H1 (cell line): ENCODE data around the gene LRG1. TPM values are rescaled to one million over a fixed set of nuclear protein-coding genes. Genes with fewer than 3 reads are reported as not detected.

ENCODE experiments used
- CTCF ChIA-PET: fragments of 300-600 bp; sonication (Branson Sonifier 250); formaldehyde crosslinking; loops from one replicate; lab custom pipeline; 2021; ENCODE audit not compliant: partially characterized antibody; lab: Charles Lee
- POLR2A ChIA-PET: fragments of 300-600 bp; sonication (Branson Sonifier 250); formaldehyde crosslinking; loops from one replicate; lab custom pipeline; 2021; ENCODE audit warnings: inconsistent platforms; ENCODE audit not compliant: partially characterized antibody; lab: Charles Lee
- DNase-seq, 2 experiments: peaks; one replicate each; pipeline versions ENCODE4 v3.0.0 to v3.0.0-alpha.2; 2010 to 2022; ENCODE audit warnings: low spot score in 2 of 2, low read depth in 1 of 2, mixed read lengths in 1 of 2
- FAIRE-seq: peaks from 2 replicates; lab custom pipeline; 2011; peaks lifted over from hg19 to GRCh38; lab: Jason Lieb, UNC
- H2AFZ ChIP-seq: 2 replicates; pipeline ENCODE4 v1.8.1; 2012; ENCODE audit warnings: low read length, inconsistent platforms
- H2AK5ac ChIP-seq: 2 replicates; pipeline ENCODE4 v1.6.1; 2013; ENCODE audit warnings: low read depth, low read length
- H2BK120ac ChIP-seq: replicated peaks from 2 replicates; pipeline ENCODE3; 2013; ENCODE audit warnings: low read depth, low read length, inconsistent platforms
- H2BK12ac ChIP-seq: 2 replicates; pipeline ENCODE4 v1.6.1; 2013; ENCODE audit warnings: low read depth, low read length
- H2BK15ac ChIP-seq: 2 replicates; pipeline ENCODE4 v1.6.1; 2013; ENCODE audit warnings: low read length
- H2BK20ac ChIP-seq: 2 replicates; pipeline ENCODE4 v1.6.1; 2013; ENCODE audit warnings: low read length
- H2BK5ac ChIP-seq: 2 replicates; pipeline ENCODE4 v1.6.1; 2013; ENCODE audit warnings: low read depth, low read length
- H3K14ac ChIP-seq: 2 replicates; pipeline ENCODE4 v1.6.1; 2013; ENCODE audit warnings: inconsistent platforms; ENCODE audit not compliant: insufficient read length
- H3K18ac ChIP-seq: 2 replicates; pipeline ENCODE4 v1.6.1; 2013; ENCODE audit warnings: low read length; ENCODE audit errors: extremely low read depth
- H3K23ac ChIP-seq: 2 replicates; pipeline ENCODE4 v1.6.1; 2013; ENCODE audit warnings: inconsistent platforms; ENCODE audit not compliant: insufficient read length
- H3K23me2 ChIP-seq: 2 replicates; pipeline ENCODE4 v1.6.1; 2013; ENCODE audit warnings: low read depth, low read length
- H3K27ac ChIP-seq: 2 replicates; pipeline ENCODE4 v1.6.1; 2011; ENCODE audit warnings: low read depth, low read length, inconsistent platforms
- H3K27me3 ChIP-seq, 4 experiments: replicated peaks in 1 of 4; 1 replicate in 1 of 4; 2 replicates in 3 of 4; pipeline versions ENCODE4 v1.6.1 to v1.8.1; 2011 to 2013; ENCODE audit warnings: low read length in 3 of 4, mild to moderate bottlenecking in 3 of 4, inconsistent platforms in 2 of 4, mixed read lengths in 2 of 4, moderate library complexity in 1 of 4; ENCODE audit not compliant: control insufficient read depth in 3 of 4, insufficient read depth in 3 of 4; ENCODE audit errors: extremely low read depth in 1 of 4
- H3K36me3 ChIP-seq, 4 experiments: 2 replicates each; pipeline versions ENCODE4 v1.6.1 to v1.8.1; 2011 to 2013; ENCODE audit warnings: mild to moderate bottlenecking in 4 of 4, low read length in 3 of 4, moderate library complexity in 2 of 4, control low read depth in 1 of 4, inconsistent platforms in 1 of 4; ENCODE audit not compliant: insufficient read depth in 4 of 4, control insufficient read depth in 2 of 4
- H3K4ac ChIP-seq: replicated peaks from 2 replicates; pipeline ENCODE3; 2013; ENCODE audit warnings: low read length, low read depth, mixed read lengths, inconsistent platforms; ENCODE audit not compliant: insufficient read length
- H3K4me1 ChIP-seq, 4 experiments: replicated peaks in 1 of 4; 1 replicate in 1 of 4; 2 replicates in 3 of 4; pipeline versions ENCODE4 v1.6.1 to v1.8.1; 2011 to 2013; ENCODE audit warnings: low read length in 3 of 4, inconsistent platforms in 2 of 4, mixed read lengths in 1 of 4; ENCODE audit not compliant: insufficient read depth in 4 of 4, control insufficient read depth in 3 of 4
- H3K4me2 ChIP-seq, 2 experiments: 2 replicates each; pipeline versions ENCODE4 v1.6.1 to v1.8.1; 2011 to 2013; ENCODE audit warnings: low read depth in 2 of 2, low read length in 2 of 2, control low read depth in 1 of 2, inconsistent platforms in 1 of 2, mild to moderate bottlenecking in 1 of 2; ENCODE audit not compliant: insufficient read depth in 1 of 2
- H3K4me3 ChIP-seq, 4 experiments: fragments of 200-600, 300-600 bp in 1 of 4; sonication (generic), shearing (Covaris generic), sonication (Bioruptor Twin) in 1 of 4; 2 replicates each; pipeline versions ENCODE4 v1.5.1 to v1.8.1; 2011 to 2016; ENCODE audit warnings: low read length in 4 of 4, low read depth in 3 of 4, control low read depth in 2 of 4, inconsistent platforms in 2 of 4, mild to moderate bottlenecking in 2 of 4, mixed read lengths in 1 of 4, moderate library complexity in 1 of 4; ENCODE audit not compliant: insufficient read depth in 2 of 4; ENCODE audit errors: extremely low read depth in 1 of 4
- H3K56ac ChIP-seq: replicated peaks from 2 replicates; pipeline ENCODE3; 2013; ENCODE audit warnings: low read depth, mild to moderate bottlenecking, mixed read lengths, low read length, inconsistent platforms; ENCODE audit not compliant: insufficient read length
- H3K79me1 ChIP-seq: 2 replicates; pipeline ENCODE4 v1.6.1; 2013; ENCODE audit warnings: low read depth, low read length, control low read depth
- H3K79me2 ChIP-seq, 2 experiments: 2 replicates each; pipeline versions ENCODE4 v1.6.1 to v1.8.1; 2012 to 2013; ENCODE audit warnings: low read length in 2 of 2, mild to moderate bottlenecking in 2 of 2, inconsistent platforms in 1 of 2; ENCODE audit not compliant: insufficient read depth in 2 of 2, control insufficient read depth in 1 of 2
- H3K9ac ChIP-seq, 4 experiments: replicated peaks in 1 of 4; 1 replicate in 1 of 4; 2 replicates in 3 of 4; pipeline versions ENCODE4 v1.6.1 to v1.8.1; 2011 to 2013; ENCODE audit warnings: low read depth in 3 of 4, low read length in 3 of 4, control low read depth in 2 of 4, mild to moderate bottlenecking in 2 of 4, moderate library complexity in 2 of 4, inconsistent platforms in 1 of 4; ENCODE audit errors: extremely low read depth in 1 of 4
- H3K9me3 ChIP-seq, 2 experiments: 2 replicates each; pipeline versions ENCODE4 v1.6.1 to v1.8.1; 2012 to 2013; ENCODE audit warnings: mild to moderate bottlenecking in 2 of 2, moderate library complexity in 2 of 2, control low read depth in 1 of 2, inconsistent platforms in 1 of 2, low read depth in 1 of 2, low read length in 1 of 2, mixed read lengths in 1 of 2; ENCODE audit not compliant: insufficient read depth in 2 of 2
- H4K20me1 ChIP-seq, 2 experiments: replicated peaks in 1 of 2; 2 replicates each; pipeline versions ENCODE3 to v1.8.1; 2011 to 2013; ENCODE audit warnings: inconsistent platforms in 2 of 2, low read length in 2 of 2, mild to moderate bottlenecking in 1 of 2; ENCODE audit not compliant: insufficient read depth in 2 of 2, control insufficient read depth in 1 of 2
- H4K5ac ChIP-seq: 2 replicates; pipeline ENCODE4 v1.6.1; 2013; ENCODE audit warnings: low read length, low read depth, mixed read lengths, inconsistent platforms; ENCODE audit not compliant: insufficient read length
- H4K8ac ChIP-seq: 2 replicates; pipeline ENCODE4 v1.8.0; 2013; ENCODE audit warnings: mild to moderate bottlenecking, moderate library complexity, low read length, inconsistent platforms; ENCODE audit not compliant: insufficient read depth; ENCODE audit errors: extremely low read depth
- H4K91ac ChIP-seq: replicated peaks from 2 replicates; pipeline ENCODE3; 2013; ENCODE audit warnings: low read length, mixed read lengths, inconsistent platforms; ENCODE audit not compliant: insufficient read length
- CBX5 ChIP-seq: fragments of 300-800, 300-1000 bp; sonication (generic); IDR thresholded peaks from 2 replicates; pipeline ENCODE4 v1.7.1; 2016; ENCODE audit warnings: antibody characterized with exemption, low read length, low read depth
- CEBPB ChIP-seq: IDR thresholded peaks from 2 replicates; pipeline ENCODE4 v1.6.1; 2012; ENCODE audit warnings: low read depth, low read length
- CREB1 ChIP-seq: IDR thresholded peaks from 2 replicates; pipeline ENCODE4 v1.6.1; 2012; ENCODE audit warnings: inconsistent platforms
- FOSL1 ChIP-seq: IDR thresholded peaks from 2 replicates; pipeline ENCODE4 v1.6.1; 2011; ENCODE audit warnings: mild to moderate bottlenecking, low read depth, low read length, moderate library complexity; ENCODE audit not compliant: insufficient read depth
- POLR2A ChIP-seq, 2 experiments: IDR thresholded peaks; 1 replicate in 1 of 2; 2 replicates in 1 of 2; pipeline ENCODE4 v1.6.1; 2011; ENCODE audit warnings: low read depth in 2 of 2, low read length in 2 of 2, mild to moderate bottlenecking in 2 of 2; ENCODE audit errors: control extremely low read depth in 1 of 2
- RAD21 ChIP-seq, 2 experiments: IDR thresholded peaks in 1 of 2; conservative IDR thresholded peaks in 1 of 2; 2 replicates each; pipeline ENCODE4 v1.6.1; 2011; ENCODE audit warnings: low read depth in 2 of 2, low read length in 2 of 2, improper control_type of control experiment in 1 of 2, inconsistent platforms in 1 of 2, mild to moderate bottlenecking in 1 of 2, moderate library complexity in 1 of 2
- SIRT6 ChIP-seq: IDR thresholded peaks from one replicate; pipeline ENCODE4 v1.7.1; 2012; ENCODE audit warnings: low read length, inconsistent platforms
- TAF7 ChIP-seq: optimal IDR thresholded peaks from 2 replicates; pipeline ENCODE3; 2011; ENCODE audit warnings: low read depth, mild to moderate bottlenecking, inconsistent platforms, low read length, moderate library complexity, borderline replicate concordance
- TBP ChIP-seq: IDR thresholded peaks from 2 replicates; pipeline ENCODE4 v1.6.1; 2011; ENCODE audit warnings: low read depth, low read length, improper control_type of control experiment
- WGBS, 2 experiments: shearing (Covaris generic) in 1 of 2; methylation state at CpG; one replicate each; pipeline versions ENCODE4 v1.1.6 to v1.1.7; 2013 to 2015; ENCODE audit warnings: low lambda C conversion rate in 2 of 2, mixed read lengths in 2 of 2, inconsistent platforms in 1 of 2, low coverage in 1 of 2, missing lambda C conversion rate in 1 of 2; ENCODE audit not compliant: insufficient replicate concordance in 2 of 2, insufficient coverage in 1 of 2, insufficient read length in 1 of 2; ENCODE audit errors: extremely low coverage in 1 of 2, missing lambda C conversion rate in 1 of 2; 5-methylcytosine and 5-hydroxymethylcytosine counted together
- polyA plus RNA-seq, 7 experiments: library from polyadenylated mRNA; depleted of rRNA in 3 of 7; stranded (reverse) in 5 of 7; unstranded in 2 of 7; fragments of >200 nt in 5 of 7; fragments of 200-250 nt in 2 of 7; gene quantifications; 1 replicate in 5 of 7; 2 replicates in 1 of 7; 4 replicates in 1 of 7; pipeline versions ENCODE4 v1.2.1 to v1.2.3, GENCODE V29; 2011 to 2013; ENCODE audit warnings: missing spikeins in 2 of 7, mixed read lengths in 2 of 7
- total RNA-seq: library from RNA; stranded (reverse); fragmentation: NEBNext Ultra II Directional; extraction: Animal tissue kit (Norgen Biotek cat#: 25700); gene quantifications from 2 replicates; pipeline ENCODE4 v1.2.1, GENCODE V29; 2021

The LRG1 gene
- total and polyA plus RNA-seq, 2 of the 8 experiments (the other 6 are each of a cell fraction or from before 2014, with no cell fraction given), result 0.48 to 0.79 TPM

DNA sequence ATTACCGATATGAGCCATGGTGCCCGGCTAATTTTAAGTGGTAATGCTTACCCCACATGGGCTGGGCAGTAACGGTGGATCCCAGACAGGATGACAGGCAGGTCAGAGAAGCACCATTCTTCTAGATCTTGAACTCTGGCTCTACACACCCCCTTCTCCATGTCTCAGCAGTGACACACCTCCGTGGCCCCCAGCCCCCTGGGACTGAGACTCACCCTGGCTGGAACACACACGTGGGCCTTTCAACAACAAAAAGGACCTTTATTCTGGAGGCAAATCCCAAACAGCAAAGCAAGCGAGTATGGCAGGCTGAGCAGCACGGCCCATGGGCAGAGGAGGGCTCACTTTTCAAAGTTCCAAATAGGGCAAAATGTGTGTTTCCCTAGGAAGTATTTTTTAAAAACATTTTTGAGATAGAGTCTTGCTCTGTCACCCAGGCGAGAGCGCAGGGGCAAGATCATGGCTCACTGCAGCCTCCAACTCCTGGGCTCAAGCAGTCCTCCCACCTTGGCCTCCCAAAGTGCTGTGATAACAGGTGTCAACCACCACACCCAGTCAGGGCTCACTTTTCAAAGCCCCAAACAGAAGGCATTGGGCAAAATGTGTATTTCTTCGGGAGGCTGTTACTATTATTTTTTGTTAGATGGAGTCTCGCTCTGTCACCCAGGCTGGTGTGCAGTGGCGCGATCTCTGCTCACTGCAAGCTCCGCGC, 17.4 kb downstream of the LRG1 start:
- H3K23me2 ChIP-seq, result no peaks in the 10 kb centered on the region
- no peak overlapping the region for H4K8ac ChIP-seq
- no peaks in the 10 kb centered on the region for H3K79me2 ChIP-seq
- no peaks in the 10 kb centered on the region for H3K79me1 ChIP-seq
- H3K36me3 ChIP-seq, result no peaks in the 10 kb centered on the region
- H3K18ac ChIP-seq, result no peak overlapping the region
- H4K91ac ChIP-seq, result no peak overlapping the region
- 87% methylated on average over 15 of the region's 15 CpGs; no CpG with 5 or more reads in 1 of the 2 experiments for WGBS, 2 experiments
- no peak overlapping the region; the same call in 1 of the 2 replicates for H2BK12ac ChIP-seq
- H4K20me1 ChIP-seq, result no peaks in the 10 kb centered on the region
- CTCF ChIA-PET, result interaction anchor here (0.6 to 8.9 kb wide), 26 partner anchors 6 to 287 kb away, joined by 3 to 174 read pairs (median 4); partner anchors contain the start of genes LRG1, PLIN4 and PLIN5
- no peak overlapping the region for H2AK5ac ChIP-seq
- H4K5ac ChIP-seq, result no peak overlapping the region
- H3K9ac ChIP-seq, result no peak overlapping the region
- H3K23ac ChIP-seq, result no peak overlapping the region
- H3K4me1 ChIP-seq, result no peaks in the 10 kb centered on the region; a peak in 4 of 7 replicates
- H2BK120ac ChIP-seq, result no peak overlapping the region
- no peak overlapping the region for H3K56ac ChIP-seq
- no peak overlapping the region for H3K27ac ChIP-seq
- no peak overlapping the region for H3K14ac ChIP-seq
- no peak overlapping the region for H2AFZ ChIP-seq
- no peak overlapping the region for H3K4me3 ChIP-seq
- POLR2A ChIA-PET, result interaction anchor here (1.1 to 1.5 kb wide), 3 partner anchors 13 to 68 kb away, joined by 3 to 6 read pairs (median 5); partner anchors contain the start of gene PLIN5
- peaks cover 0 to 14% (median 9%) of the 10 kb centered on the region in 4 experiments; a peak in 4 of 7 replicates for H3K27me3 ChIP-seq
- no peak overlapping the region for H3K4me2 ChIP-seq
- H2BK20ac ChIP-seq, result no peak overlapping the region
- no peak overlapping the region for H3K4ac ChIP-seq
- H2BK15ac ChIP-seq, result no peak overlapping the region
- no peak overlapping the region for H2BK5ac ChIP-seq
- H3K9me3 ChIP-seq, result no peaks in the 10 kb centered on the region
- FAIRE-seq (no peak), DNase-seq (no peak)
- TF ChIP-seq TBP (no peak), TAF7 (no peak), CEBPB (no peak), CBX5 (no peak), POLR2A (IDR thresholded peaks at IDR 0.05; ENCODE audit: control extremely low read depth in 1 of 2, low read depth in 2 of 2, low read length in 2 of 2) (no peak), FOSL1 (no peak), RAD21 (IDR thresholded peaks at IDR 0.05 in 1 of 2, conservative IDR thresholded peaks at IDR 0.05 in 1 of 2; ENCODE audit: low read depth in 2 of 2, low read length in 2 of 2) (no peak), SIRT6 (no peak), CREB1 (no peak)
